Measurements from ENCODE around the gene TNNT1. TPM values are rescaled to one million over a fixed set of nuclear protein-coding genes. Genes with fewer than 3 reads are reported as not detected.

The TNNT1 gene
- polyA plus RNA-seq, 2 of the 4 experiments (the other 2 are of a cell fraction): 140 to 155 TPM

DNA sequence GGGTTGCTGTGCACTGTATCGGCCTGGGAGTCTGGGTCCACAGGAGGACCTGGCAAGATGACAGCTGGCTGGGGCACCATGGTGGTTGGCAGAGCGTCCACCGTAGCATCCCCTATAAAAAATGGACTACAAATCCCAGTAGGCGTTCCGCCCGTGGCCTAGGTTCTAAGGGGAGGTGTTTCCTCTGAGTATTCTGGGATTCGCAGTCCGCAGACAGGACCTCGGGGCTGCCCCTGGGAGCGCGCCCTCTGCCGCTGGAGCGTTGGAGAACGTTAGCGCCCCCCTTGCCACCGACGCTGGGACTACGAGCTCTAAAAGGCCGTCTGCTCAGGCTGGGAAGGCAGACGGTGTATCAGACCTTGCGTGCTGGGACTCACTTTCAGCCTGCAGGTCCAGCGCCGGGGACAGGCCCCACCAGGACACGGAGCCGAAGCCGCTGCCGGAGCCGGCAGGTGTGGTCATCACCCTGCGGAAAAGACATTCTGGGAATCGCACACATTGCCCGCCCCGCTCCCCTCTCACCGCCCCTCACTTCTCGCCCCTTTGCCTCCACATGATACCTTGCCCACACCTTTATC is 17.0 kb upstream of the TNNT1 start:
- POLR2A ChIA-PET: interaction anchor here (0.6 to 2.7 kb wide), 8 partner anchors 9 to 459 kb away, joined by 3 to 12 read pairs (median 4); partner anchors contain the start of genes ISOC2, PPP1R12C, UBE2S and ZNF784
- peak; percentile 72 for FAIRE-seq
- WGBS (ENCODE audit: missing lambda C conversion rate): 2% methylated on average over 23 of the region's 34 CpGs
- Histone ChIP-seq H3K9me3 (no peaks in the 10 kb centered on the region), H3K4me2 (peak overlapping the region; percentile 93), H3K4me1 (peaks cover 10% of the 10 kb centered on the region; the same call in 1 of the 3 replicates), H3K4me3 (peak overlapping the region; percentile 64), H3K27ac (peak overlapping the region; percentile 17 to 73; a peak in 3 of 6 replicates)
- TF ChIP-seq, protein P1, sequence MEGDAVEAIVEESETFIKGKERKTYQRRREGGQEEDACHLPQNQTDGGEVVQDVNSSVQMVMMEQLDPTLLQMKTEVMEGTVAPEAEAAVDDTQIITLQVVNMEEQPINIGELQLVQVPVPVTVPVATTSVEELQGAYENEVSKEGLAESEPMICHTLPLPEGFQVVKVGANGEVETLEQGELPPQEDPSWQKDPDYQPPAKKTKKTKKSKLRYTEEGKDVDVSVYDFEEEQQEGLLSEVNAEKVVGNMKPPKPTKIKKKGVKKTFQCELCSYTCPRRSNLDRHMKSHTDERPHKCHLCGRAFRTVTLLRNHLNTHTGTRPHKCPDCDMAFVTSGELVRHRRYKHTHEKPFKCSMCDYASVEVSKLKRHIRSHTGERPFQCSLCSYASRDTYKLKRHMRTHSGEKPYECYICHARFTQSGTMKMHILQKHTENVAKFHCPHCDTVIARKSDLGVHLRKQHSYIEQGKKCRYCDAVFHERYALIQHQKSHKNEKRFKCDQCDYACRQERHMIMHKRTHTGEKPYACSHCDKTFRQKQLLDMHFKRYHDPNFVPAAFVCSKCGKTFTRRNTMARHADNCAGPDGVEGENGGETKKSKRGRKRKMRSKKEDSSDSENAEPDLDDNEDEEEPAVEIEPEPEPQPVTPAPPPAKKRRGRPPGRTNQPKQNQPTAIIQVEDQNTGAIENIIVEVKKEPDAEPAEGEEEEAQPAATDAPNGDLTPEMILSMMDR (IDR thresholded peaks at IDR 0.05): peak; percentile 97
- peak; percentile 68 for TF ChIP-seq SMC3 (IDR thresholded peaks at IDR 0.05)
- 0 out of 2 replicates have a peak, but pooled peaks have one; percentile 39 for TF ChIP-seq PHF8 (IDR thresholded peaks at IDR 0.05; ENCODE audit: borderline replicate concordance, low read depth)
- peak; percentile 34 to 45; a peak in 4 of 5 replicates for TF ChIP-seq RAD21 (conservative IDR thresholded peaks at IDR 0.05 in 1 of 2, IDR thresholded peaks at IDR 0.05 in 1 of 2)
- no peak for TF ChIP-seq MAZ (IDR thresholded peaks at IDR 0.05; ENCODE audit: borderline replicate concordance, low read depth, low read length)
- TF ChIP-seq FOSL2 (IDR thresholded peaks at IDR 0.05): no peak
- no peak for TF ChIP-seq FOSL2 (CRISPR knock-in tag; IDR thresholded peaks at IDR 0.05)
- TF ChIP-seq, protein P2, sequence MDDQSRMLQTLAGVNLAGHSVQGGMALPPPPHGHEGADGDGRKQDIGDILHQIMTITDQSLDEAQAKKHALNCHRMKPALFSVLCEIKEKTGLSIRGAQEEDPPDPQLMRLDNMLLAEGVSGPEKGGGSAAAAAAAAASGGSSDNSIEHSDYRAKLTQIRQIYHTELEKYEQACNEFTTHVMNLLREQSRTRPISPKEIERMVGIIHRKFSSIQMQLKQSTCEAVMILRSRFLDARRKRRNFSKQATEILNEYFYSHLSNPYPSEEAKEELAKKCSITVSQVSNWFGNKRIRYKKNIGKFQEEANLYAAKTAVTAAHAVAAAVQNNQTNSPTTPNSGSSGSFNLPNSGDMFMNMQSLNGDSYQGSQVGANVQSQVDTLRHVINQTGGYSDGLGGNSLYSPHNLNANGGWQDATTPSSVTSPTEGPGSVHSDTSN (IDR thresholded peaks at IDR 0.05): 0 out of 2 replicates have a peak, but pooled peaks have one; percentile 42
- peak; percentile 93 to 95 for DNase-seq (ENCODE audit: low read depth in 1 of 2, low spot score in 1 of 2)
- ATAC-seq: peak; percentile 89
- CTCF ChIA-PET: interaction anchor here (0.6 to 6.5 kb wide), 48 partner anchors 7 to 488 kb away, joined by 3 to 64 read pairs (median 5); partner anchors contain the start of genes PTPRH, SYT5, TMEM238 and TMEM86B

DNA sequence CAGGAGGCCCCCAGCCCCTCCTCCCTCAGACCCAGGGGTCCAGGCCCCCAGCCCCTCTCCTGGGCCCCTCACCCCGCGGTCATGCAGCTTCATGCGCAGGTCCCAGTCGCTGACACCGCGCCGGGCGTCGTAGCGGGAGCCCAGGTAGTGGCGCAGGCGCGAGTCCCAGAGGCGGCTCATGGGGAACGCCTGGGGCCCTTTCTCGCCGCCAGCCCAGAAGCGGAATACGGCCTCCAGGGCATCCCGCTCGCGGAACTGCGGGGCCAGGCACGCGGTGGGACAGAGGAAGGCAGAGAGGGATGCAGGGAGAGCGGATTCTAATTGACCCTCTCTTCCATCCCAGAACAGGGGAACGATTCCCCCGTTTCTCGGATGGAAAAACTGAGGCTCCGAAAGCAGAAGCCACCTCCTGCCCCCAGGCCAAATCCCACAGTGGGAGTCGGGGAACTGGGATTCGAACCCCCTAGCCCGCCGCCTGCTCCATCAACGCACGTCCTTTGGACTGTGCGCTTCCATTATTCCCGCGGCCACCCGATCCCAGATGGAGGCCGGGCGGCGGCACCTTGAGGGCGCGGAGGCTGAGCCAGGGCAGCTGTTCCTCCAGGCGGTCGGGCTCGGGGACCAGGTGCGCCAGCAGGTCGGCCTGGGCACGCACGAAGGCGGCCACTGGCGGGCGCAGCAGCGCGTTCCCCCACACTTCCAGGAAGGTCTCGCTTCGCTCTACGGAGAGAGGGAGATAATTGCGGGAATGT is 12.7 kb upstream of the TNNT1 start:
- Histone ChIP-seq H3K9me3 (no peaks in the 10 kb centered on the region), H3K27ac (no peak overlapping the region), H3K4me3 (no peak overlapping the region), H3K4me2 (no peak overlapping the region), H3K4me1 (peaks cover 27% of the 10 kb centered on the region)
- POLR2A ChIA-PET: interaction anchor here (1.5 kb wide), 1 partner anchor 15 kb away, joined by 7 read pairs; no protein-coding TSS in a partner anchor
- DNase-seq (ENCODE audit: low read depth in 1 of 2, low spot score in 1 of 2) (no peak), ATAC-seq (no peak), FAIRE-seq (no peak)
- CTCF ChIA-PET: interaction anchor here (1.0 to 4.5 kb wide), 11 partner anchors 14 to 442 kb away, joined by 3 to 123 read pairs (median 13); partner anchors contain the start of genes PPP6R1, SYT5 and TNNT1
- TF ChIP-seq HDAC2 (IDR thresholded peaks at IDR 0.05) (no peak), MAZ (IDR thresholded peaks at IDR 0.05; ENCODE audit: borderline replicate concordance, low read depth, low read length) (no peak), POLR2A (IDR thresholded peaks at IDR 0.05; ENCODE audit: low read length) (no peak), ZNF302 (CRISPR knock-in tag; IDR thresholded peaks at IDR 0.05) (no peak), JUNB (IDR thresholded peaks at IDR 0.05) (no peak), MAFK (IDR thresholded peaks at IDR 0.05; ENCODE audit: partially characterized antibody) (no peak), RCOR1 (IDR thresholded peaks at IDR 0.05; ENCODE audit: low read depth, low read length) (no peak), FOSL2 (IDR thresholded peaks at IDR 0.05) (no peak), FOSL2 (CRISPR knock-in tag; IDR thresholded peaks at IDR 0.05) (no peak), HOXB13 (CRISPR knock-in tag; IDR thresholded peaks at IDR 0.05; ENCODE audit: low read depth) (no peak), HOXB5 (CRISPR knock-in tag; IDR thresholded peaks at IDR 0.05) (no peak), NR3C1 (IDR thresholded peaks at IDR 0.05) (no peak), JUN (IDR thresholded peaks at IDR 0.05) (no peak)
- TF ChIP-seq, protein P3, sequence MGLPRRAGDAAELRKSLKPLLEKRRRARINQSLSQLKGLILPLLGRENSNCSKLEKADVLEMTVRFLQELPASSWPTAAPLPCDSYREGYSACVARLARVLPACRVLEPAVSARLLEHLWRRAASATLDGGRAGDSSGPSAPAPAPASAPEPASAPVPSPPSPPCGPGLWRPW (IDR thresholded peaks at IDR 0.05): no peak
- TF ChIP-seq, protein P4, sequence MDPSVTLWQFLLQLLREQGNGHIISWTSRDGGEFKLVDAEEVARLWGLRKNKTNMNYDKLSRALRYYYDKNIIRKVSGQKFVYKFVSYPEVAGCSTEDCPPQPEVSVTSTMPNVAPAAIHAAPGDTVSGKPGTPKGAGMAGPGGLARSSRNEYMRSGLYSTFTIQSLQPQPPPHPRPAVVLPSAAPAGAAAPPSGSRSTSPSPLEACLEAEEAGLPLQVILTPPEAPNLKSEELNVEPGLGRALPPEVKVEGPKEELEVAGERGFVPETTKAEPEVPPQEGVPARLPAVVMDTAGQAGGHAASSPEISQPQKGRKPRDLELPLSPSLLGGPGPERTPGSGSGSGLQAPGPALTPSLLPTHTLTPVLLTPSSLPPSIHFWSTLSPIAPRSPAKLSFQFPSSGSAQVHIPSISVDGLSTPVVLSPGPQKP (IDR thresholded peaks at IDR 0.05; ENCODE audit: low read depth, low read length): no peak
- TF ChIP-seq, protein P5, sequence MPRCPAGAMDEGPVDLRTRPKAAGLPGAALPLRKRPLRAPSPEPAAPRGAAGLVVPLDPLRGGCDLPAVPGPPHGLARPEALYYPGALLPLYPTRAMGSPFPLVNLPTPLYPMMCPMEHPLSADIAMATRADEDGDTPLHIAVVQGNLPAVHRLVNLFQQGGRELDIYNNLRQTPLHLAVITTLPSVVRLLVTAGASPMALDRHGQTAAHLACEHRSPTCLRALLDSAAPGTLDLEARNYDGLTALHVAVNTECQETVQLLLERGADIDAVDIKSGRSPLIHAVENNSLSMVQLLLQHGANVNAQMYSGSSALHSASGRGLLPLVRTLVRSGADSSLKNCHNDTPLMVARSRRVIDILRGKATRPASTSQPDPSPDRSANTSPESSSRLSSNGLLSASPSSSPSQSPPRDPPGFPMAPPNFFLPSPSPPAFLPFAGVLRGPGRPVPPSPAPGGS (IDR thresholded peaks at IDR 0.05): no peak
- TF ChIP-seq, protein P6, sequence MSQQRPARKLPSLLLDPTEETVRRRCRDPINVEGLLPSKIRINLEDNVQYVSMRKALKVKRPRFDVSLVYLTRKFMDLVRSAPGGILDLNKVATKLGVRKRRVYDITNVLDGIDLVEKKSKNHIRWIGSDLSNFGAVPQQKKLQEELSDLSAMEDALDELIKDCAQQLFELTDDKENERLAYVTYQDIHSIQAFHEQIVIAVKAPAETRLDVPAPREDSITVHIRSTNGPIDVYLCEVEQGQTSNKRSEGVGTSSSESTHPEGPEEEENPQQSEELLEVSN (IDR thresholded peaks at IDR 0.05; ENCODE audit: borderline replicate concordance, low read depth): no peak
- 86% methylated on average over 61 of the region's 61 CpGs for WGBS (ENCODE audit: missing lambda C conversion rate)

All from A549 (cell line).